GM23338 (cell line): ENCODE measurements around the gene TOM1.

ENCODE experiments used
- CTCF ChIP-seq, 2 experiments: fragments of 200-600 bp in 1 of 2; sonication (generic) in 1 of 2; conservative IDR thresholded peaks; 2 replicates each; pipeline versions ENCODE4 v1.5.1 to v1.6.1; 2016 to 2017; ENCODE audit warnings: antibody characterized with exemption in 2 of 2, low read depth in 2 of 2, mild to moderate bottlenecking in 2 of 2, moderate library complexity in 1 of 2
- EZH2 ChIP-seq: fragments of 200-600 bp; sonication (generic); IDR thresholded peaks from one replicate; pipeline ENCODE4 v1.8.0; 2017; ENCODE audit warnings: antibody characterized with exemption, mild to moderate bottlenecking, low read depth; ENCODE audit not compliant: unreplicated experiment
- JUNB ChIP-seq: IDR thresholded peaks from one replicate; pipeline ENCODE4 v1.6.1; 2016; ENCODE audit warnings: antibody characterized with exemption; ENCODE audit not compliant: unreplicated experiment
- POLR2AphosphoS5 ChIP-seq: IDR thresholded peaks from 2 replicates; pipeline ENCODE4 v1.6.1; 2016; ENCODE audit warnings: antibody characterized with exemption, low read depth

DNA sequence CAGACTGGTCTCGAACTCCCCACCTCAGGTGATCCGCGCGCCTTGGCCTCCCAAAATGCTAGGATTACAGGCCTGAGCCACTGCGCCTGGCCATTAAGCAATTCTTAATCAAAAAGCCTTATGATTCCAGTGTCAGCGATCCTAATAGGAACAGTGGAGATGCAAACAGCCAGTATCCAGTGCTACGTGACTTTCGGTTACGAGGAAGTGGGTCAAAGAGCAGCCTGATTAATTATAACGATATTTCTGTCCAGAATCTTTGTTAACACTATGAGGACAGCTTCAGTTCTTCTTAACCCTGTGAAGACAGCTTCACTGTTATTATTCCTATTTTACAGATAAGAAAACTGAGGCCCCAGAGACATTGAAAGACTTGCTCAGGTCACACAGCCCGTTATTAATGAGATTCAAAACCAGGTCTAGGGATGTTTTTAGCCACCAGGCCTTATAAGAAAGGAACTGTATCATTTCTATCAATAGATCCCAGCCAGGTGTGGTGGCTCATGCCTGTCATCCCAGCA is 63.9 kb downstream of the TOM1 start:
- no peak for TF ChIP-seq CTCF (conservative IDR thresholded peaks at IDR 0.05; ENCODE audit: low read depth in 2 of 2)
- TF ChIP-seq POLR2AphosphoS5: no peak
- no peak for TF ChIP-seq JUNB
- TF ChIP-seq EZH2: no peak
